Neural cell (in vitro differentiated cells): ENCODE data around the gene PRDM11.

Source experiments
- EP300 ChIP-seq: fragments of 450-650 bp; conservative IDR thresholded peaks from 2 replicates; pipeline ENCODE4 v1.6.1; 2014; ENCODE audit warnings: antibody characterized with exemption, mild to moderate bottlenecking, moderate library complexity; ENCODE audit not compliant: poor library complexity, severe bottlenecking
- POLR2AphosphoS5 ChIP-seq: IDR thresholded peaks from 2 replicates; pipeline ENCODE4 v1.6.1; 2012
- RAD21 ChIP-seq: fragments of 450-650 bp; conservative IDR thresholded peaks from 2 replicates; pipeline ENCODE4 v1.6.1; 2014; ENCODE audit warnings: antibody characterized with exemption, mild to moderate bottlenecking, moderate library complexity
- SMC3 ChIP-seq: fragments of 450-650 bp; conservative IDR thresholded peaks from 2 replicates; pipeline ENCODE4 v1.6.1; 2014; ENCODE audit warnings: antibody characterized with exemption, mild to moderate bottlenecking, moderate library complexity; ENCODE audit not compliant: poor library complexity
- TAF1 ChIP-seq: IDR thresholded peaks from 2 replicates; pipeline ENCODE4 v1.6.1; 2012; ENCODE audit warnings: low read depth
- TF ChIP-seq, protein P1 (sequence below): fragments of 450-650 bp; IDR thresholded peaks from 2 replicates; pipeline ENCODE4 v1.5.1; 2014; ENCODE audit warnings: antibody characterized with exemption, mild to moderate bottlenecking, moderate library complexity; ENCODE audit not compliant: poor library complexity, severe bottlenecking

DNA sequence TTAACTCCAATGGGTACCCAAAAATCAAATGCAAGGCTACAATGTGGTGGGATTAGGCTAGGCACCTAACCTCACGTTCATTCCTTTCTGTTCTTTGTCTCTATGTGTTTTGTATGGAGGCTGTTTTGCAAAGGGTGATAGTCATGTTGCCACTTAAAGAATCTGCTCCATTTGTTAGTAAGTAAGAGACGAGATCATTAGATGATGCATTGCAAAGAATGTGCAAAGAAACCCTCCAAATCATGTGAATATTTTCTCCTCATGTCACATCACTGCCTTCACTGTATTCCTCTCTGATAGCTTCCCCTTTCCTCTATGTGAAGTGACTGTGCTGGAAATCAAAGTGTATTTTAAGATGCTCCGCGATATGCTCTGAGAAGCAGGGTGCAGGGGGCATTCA lies 127.8 kb downstream of the PRDM11 start:
- TF ChIP-seq TAF1 (no peak), SMC3 (no peak), EP300 (no peak), POLR2AphosphoS5 (no peak), RAD21 (no peak)
- TF ChIP-seq, protein P1, sequence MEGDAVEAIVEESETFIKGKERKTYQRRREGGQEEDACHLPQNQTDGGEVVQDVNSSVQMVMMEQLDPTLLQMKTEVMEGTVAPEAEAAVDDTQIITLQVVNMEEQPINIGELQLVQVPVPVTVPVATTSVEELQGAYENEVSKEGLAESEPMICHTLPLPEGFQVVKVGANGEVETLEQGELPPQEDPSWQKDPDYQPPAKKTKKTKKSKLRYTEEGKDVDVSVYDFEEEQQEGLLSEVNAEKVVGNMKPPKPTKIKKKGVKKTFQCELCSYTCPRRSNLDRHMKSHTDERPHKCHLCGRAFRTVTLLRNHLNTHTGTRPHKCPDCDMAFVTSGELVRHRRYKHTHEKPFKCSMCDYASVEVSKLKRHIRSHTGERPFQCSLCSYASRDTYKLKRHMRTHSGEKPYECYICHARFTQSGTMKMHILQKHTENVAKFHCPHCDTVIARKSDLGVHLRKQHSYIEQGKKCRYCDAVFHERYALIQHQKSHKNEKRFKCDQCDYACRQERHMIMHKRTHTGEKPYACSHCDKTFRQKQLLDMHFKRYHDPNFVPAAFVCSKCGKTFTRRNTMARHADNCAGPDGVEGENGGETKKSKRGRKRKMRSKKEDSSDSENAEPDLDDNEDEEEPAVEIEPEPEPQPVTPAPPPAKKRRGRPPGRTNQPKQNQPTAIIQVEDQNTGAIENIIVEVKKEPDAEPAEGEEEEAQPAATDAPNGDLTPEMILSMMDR: no peak
